AG04450 (cell line): ENCODE data around the gene ROBO1. TPM values are rescaled to one million over a fixed set of nuclear protein-coding genes. Genes with fewer than 3 reads are reported as not detected.

ENCODE experiments used
- CTCF ChIA-PET: fragments of 300-600, 350-600 bp; formaldehyde crosslinking; extraction: SDS; loops from one replicate; lab custom pipeline; 2022; ENCODE audit warnings: antibody characterized with exemption, inconsistent platforms; lab: Charles Lee
- POLR2A ChIA-PET: fragments of 350-600 bp; formaldehyde crosslinking; extraction: SDS; loops from one replicate; lab custom pipeline; 2021; ENCODE audit warnings: antibody characterized with exemption, inconsistent platforms; lab: Yijun Ruan, JAX
- DNase-seq: peaks from one replicate; pipeline ENCODE4 v3.0.0-alpha.2; 2011; ENCODE audit warnings: low read depth, low spot score
- H3K27ac ChIP-seq: one replicate; pipeline ENCODE4 v1.5.1; 2012; ENCODE audit warnings: low read depth, low read length, control low read depth
- H3K27me3 ChIP-seq: one replicate; pipeline ENCODE4 v1.6.0; 2012; ENCODE audit warnings: low read length; ENCODE audit not compliant: control insufficient read depth, insufficient read depth
- H3K4me3 ChIP-seq: 2 replicates; pipeline ENCODE4 v1.5.1; 2011; ENCODE audit warnings: mild to moderate bottlenecking, low read depth, low read length, control low read depth
- H3K9me3 ChIP-seq: 2 replicates; pipeline ENCODE4 v1.5.1; 2012; ENCODE audit warnings: low read length; ENCODE audit not compliant: control insufficient read depth, insufficient read depth
- CTCF ChIP-seq: IDR thresholded peaks from 2 replicates; pipeline ENCODE4 v1.5.1; 2011; ENCODE audit warnings: low read depth, low read length, control low read depth, inconsistent platforms
- polyA plus RNA-seq: library from polyadenylated mRNA; depleted of rRNA; stranded (reverse); fragments of >200 nt; gene quantifications from 2 replicates; pipeline ENCODE4 v1.2.3, GENCODE V29; 2011
- small RNA-seq: library from RNA; depleted of rRNA; stranded (forward); fragments of <200 nt; gene quantifications from one replicate; pipeline ENCODE3, GENCODE V24; 2012; ENCODE audit warnings: low read depth; ENCODE audit not compliant: insufficient read length

Gene ROBO1
- polyA plus RNA-seq, 1 experiment: 66.0 TPM

GRCh38 chr3:78570496-78570895 is 1197.3 kb downstream of the ROBO1 start:
- no peak for TF ChIP-seq CTCF
- no peaks in the 10 kb centered on the region for H3K27me3 ChIP-seq
- ChIA-PET CTCF (no interaction called here), POLR2A (no interaction called here)
- no peak overlapping the region for H3K27ac ChIP-seq
- no peaks in the 10 kb centered on the region for H3K9me3 ChIP-seq
- no peak overlapping the region for H3K4me3 ChIP-seq
- no peak for DNase-seq

GRCh38 chr3:78569804-78570203 is 1198.0 kb downstream of the ROBO1 start:
- CTCF ChIA-PET: no interaction called here
- Histone ChIP-seq H3K27me3 (no peaks in the 10 kb centered on the region), H3K9me3 (no peaks in the 10 kb centered on the region), H3K27ac (no peak overlapping the region), H3K4me3 (no peak overlapping the region)
- TF ChIP-seq CTCF: no peak
- no peak for DNase-seq
- POLR2A ChIA-PET: no interaction called here

- Histone ChIP-seq H3K27ac (no peak overlapping the region), H3K9me3 (no peaks in the 10 kb centered on the region), H3K27me3 (no peaks in the 10 kb centered on the region), H3K4me3 (no peak overlapping the region)
- no peak for TF ChIP-seq CTCF
- ChIA-PET POLR2A (no interaction called here), CTCF (no interaction called here)
- DNase-seq: no peak
Observed at GRCh38 chr3:78565712-78566111, 1202.1 kb downstream of the ROBO1 start.

- CTCF ChIA-PET: interaction anchor here (0.6 kb wide), 1 partner anchor 1410 kb away, joined by 3 read pairs; no protein-coding TSS in a partner anchor
- POLR2A ChIA-PET: no interaction called here
- no peak for DNase-seq
Observed at GRCh38 chr3:78562328-78562727, 1205.5 kb downstream of the ROBO1 start.

More at GRCh38 chr3:78562328-78562727, 1205.5 kb downstream of the ROBO1 start:
- no peak for TF ChIP-seq CTCF
- Histone ChIP-seq H3K9me3 (no peaks in the 10 kb centered on the region), H3K27ac (no peak overlapping the region), H3K4me3 (no peak overlapping the region), H3K27me3 (no peaks in the 10 kb centered on the region)

Small RNA genes within 50 kb of the gene (small RNA-seq; reads per million reads assigned to genes)
- gene MIR3923 (not detected), gene RN7SL751P (not detected)
